Naive B cell (primary cell): ENCODE results near the gene CGB7. TPM values are rescaled to one million over a fixed set of nuclear protein-coding genes. Genes with fewer than 3 reads are reported as not detected.
"Not testable (repeated sequence)": the region's sequence is repeated elsewhere in the genome, so short reads cannot be mapped to it uniquely, and the experiment has no call there.

ENCODE experiments used
- ATAC-seq, 2 donors: fragments of 150-1000 bp; cut with Tn5 transposase; 2 replicates each; pipeline ENCODE4 v1.10.0; 2021; ENCODE audit warnings: low read depth in 2 of 2, mild to moderate bottlenecking in 2 of 2, moderate library complexity in 2 of 2
- DNase-seq: peaks from one replicate; pipeline ENCODE4 v3.0.0; 2022
- H3K27ac Mint-ChIP-seq, 6 donors: one replicate each; pipeline ENCODE4 v1.8.0; 2020 to 2022; ENCODE audit warnings: mild to moderate bottlenecking in 6 of 6, mixed read lengths in 6 of 6, moderate library complexity in 5 of 6, inconsistent platforms in 2 of 6
- H3K27me3 Mint-ChIP-seq, 3 donors: one replicate each; pipeline ENCODE4 v1.8.0; 2021 to 2022; ENCODE audit warnings: mixed read lengths in 3 of 3, mild to moderate bottlenecking in 1 of 3
- H3K36me3 Mint-ChIP-seq, 2 donors: one replicate each; pipeline ENCODE4 v1.8.0; 2020 to 2022; ENCODE audit warnings: mixed read lengths in 2 of 2, inconsistent platforms in 1 of 2, mild to moderate bottlenecking in 1 of 2
- H3K4me1 Mint-ChIP-seq, 3 donors: one replicate each; pipeline ENCODE4 v1.8.0; 2020 to 2022; ENCODE audit warnings: mixed read lengths in 3 of 3, inconsistent platforms in 1 of 3, mild to moderate bottlenecking in 1 of 3, moderate library complexity in 1 of 3
- H3K4me3 Mint-ChIP-seq, 8 donors: one replicate each; pipeline ENCODE4 v1.8.0; 2020 to 2022; ENCODE audit warnings: mild to moderate bottlenecking in 8 of 8, mixed read lengths in 8 of 8, moderate library complexity in 8 of 8, inconsistent platforms in 2 of 8
- H3K9me3 Mint-ChIP-seq, 7 donors: one replicate each; pipeline ENCODE4 v1.8.0; 2020 to 2022; ENCODE audit warnings: mixed read lengths in 7 of 7, mild to moderate bottlenecking in 5 of 7, inconsistent platforms in 2 of 7, moderate library complexity in 1 of 7
- polyA plus RNA-seq, 6 donors: library from polyadenylated mRNA; unstranded; fragments of 300-500 nt; fragmentation: Illumina TruSeq; gene quantifications; one replicate each; pipeline ENCODE4 v1.2.3, GENCODE V29; 2021; ENCODE audit warnings: low read depth in 6 of 6

CGB7 gene
- polyA plus RNA-seq, 6 donors from 2014 or later: not detected

- H3K9me3 Mint-ChIP-seq, DNase-seq, H3K4me3 Mint-ChIP-seq, H3K27ac Mint-ChIP-seq, H3K36me3 Mint-ChIP-seq, ATAC-seq: not testable (repeated sequence)
- Mint-ChIP-seq H3K4me1 (peaks cover 8 to 10% (median 9%) of the 10 kb centered on the region in 3 donors), H3K27me3 (peaks cover 0 to 11% (median 8%) of the 10 kb centered on the region in 3 donors)
Measured at GRCh38 chr19:49025599-49025998, 31.9 kb downstream of the CGB7 start.

- DNase-seq, H3K9me3 Mint-ChIP-seq, H3K27ac Mint-ChIP-seq, ATAC-seq, H3K36me3 Mint-ChIP-seq, H3K27me3 Mint-ChIP-seq, H3K4me3 Mint-ChIP-seq: not testable (repeated sequence)
- H3K4me1 Mint-ChIP-seq: peaks cover 8 to 15% (median 13%) of the 10 kb centered on the region in 3 donors
Measured at GRCh38 chr19:49025088-49025487, 32.5 kb downstream of the CGB7 start.

GRCh38 chr19:49024233-49024632, 33.3 kb downstream of the CGB7 start, which contains the start of gene CGB3:
Gene CGB3 (minus strand): TSS chr19:49024333. CDS start chr19:49023971, 362 bp downstream.
- H3K36me3 Mint-ChIP-seq, H3K27ac Mint-ChIP-seq, ATAC-seq, H3K9me3 Mint-ChIP-seq, H3K4me3 Mint-ChIP-seq, H3K27me3 Mint-ChIP-seq, DNase-seq: not testable (repeated sequence)
- H3K4me1 Mint-ChIP-seq: peaks cover 12 to 21% (median 17%) of the 10 kb centered on the region in 3 donors

DNA sequence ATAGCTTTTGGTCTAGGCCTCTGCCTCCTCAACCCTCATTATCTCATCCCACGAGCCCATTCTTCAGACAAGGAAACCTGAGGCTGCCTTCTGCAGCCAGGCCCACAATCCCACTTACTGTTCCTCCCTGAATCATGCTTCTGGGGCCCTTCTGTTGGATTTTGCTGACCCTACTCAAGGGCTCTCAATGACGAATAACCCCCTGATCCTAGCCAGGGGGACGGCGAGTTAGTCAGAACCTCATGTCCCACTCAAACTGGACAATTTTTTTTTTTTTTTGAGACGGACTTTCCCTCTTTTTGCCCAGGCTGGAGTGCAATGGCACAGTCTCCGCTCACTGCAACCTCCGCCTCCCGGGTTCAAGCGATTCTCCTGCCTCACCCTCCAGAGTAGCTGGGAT, 35.4 kb downstream of the CGB7 start:
- Mint-ChIP-seq H3K4me1 (peaks cover 15 to 35% (median 25%) of the 10 kb centered on the region in 3 donors), H3K9me3 (no peaks in the 10 kb centered on the region), H3K27me3 (peaks cover 0 to 12% (median 0%) of the 10 kb centered on the region in 3 donors), H3K36me3 (no peaks in the 10 kb centered on the region), H3K4me3 (no peak overlapping the region), H3K27ac (no peak overlapping the region)
- DNase-seq (no peak), ATAC-seq (no peak)

DNA sequence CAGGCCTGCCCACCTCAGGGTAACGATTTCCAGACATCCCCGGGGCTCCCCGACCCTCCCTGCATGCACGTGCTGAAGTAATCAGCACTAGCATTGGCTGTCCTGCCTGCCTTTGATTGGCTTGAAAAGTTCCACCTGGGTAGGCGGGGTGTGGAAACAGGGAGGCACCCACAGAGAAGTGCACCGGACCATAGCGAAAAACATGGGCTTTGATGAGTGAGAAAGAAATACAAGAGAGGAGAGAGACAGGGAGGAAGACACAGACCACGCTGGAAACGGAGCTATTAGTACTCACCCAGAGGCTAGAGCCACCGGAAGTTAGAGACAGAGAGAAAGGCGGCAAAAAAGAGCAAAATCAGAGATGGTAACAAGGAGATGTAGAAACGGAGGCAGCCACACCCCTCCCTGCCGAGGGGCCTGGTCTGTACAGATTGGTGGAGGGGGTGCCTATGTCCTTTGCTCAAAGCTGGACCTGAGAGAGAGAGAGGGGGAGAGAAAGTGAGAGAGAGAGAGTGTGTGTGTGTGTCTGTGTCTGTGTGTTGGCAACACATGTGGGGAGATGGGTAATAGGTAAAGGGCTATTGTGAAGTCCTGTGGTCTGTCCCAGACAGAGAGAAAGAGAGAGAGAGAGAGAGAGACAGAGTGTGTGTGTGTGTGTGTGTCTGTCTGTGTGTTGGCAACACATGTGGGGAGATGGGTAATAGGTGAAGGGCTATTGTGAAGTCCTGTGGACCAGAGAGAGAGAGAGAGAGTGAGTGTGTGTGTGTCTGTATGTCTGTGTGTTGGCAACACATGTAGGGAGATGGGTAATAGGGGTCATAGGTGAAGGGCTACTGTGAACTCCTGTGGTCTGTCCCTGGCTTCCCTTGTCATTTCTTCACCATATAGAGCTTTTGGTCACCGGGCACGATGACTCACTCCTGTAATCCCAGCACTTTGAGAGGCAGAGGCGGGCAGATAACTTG, 36.3 kb downstream of the CGB7 start:
- Mint-ChIP-seq H3K36me3 (no peaks in the 10 kb centered on the region), H3K27ac (peak overlapping the region in 3 of 6 donors; percentile 9 to 56 (median 50)), H3K4me1 (peaks cover 15 to 37% (median 25%) of the 10 kb centered on the region in 3 donors), H3K27me3 (peaks cover 0 to 12% (median 0%) of the 10 kb centered on the region in 3 donors), H3K9me3 (no peaks in the 10 kb centered on the region), H3K4me3 (peak overlapping the region in 4 of 8 donors; percentile 1 to 54 (median 2))
- DNase-seq: no peak
- ATAC-seq: no peak

DNA sequence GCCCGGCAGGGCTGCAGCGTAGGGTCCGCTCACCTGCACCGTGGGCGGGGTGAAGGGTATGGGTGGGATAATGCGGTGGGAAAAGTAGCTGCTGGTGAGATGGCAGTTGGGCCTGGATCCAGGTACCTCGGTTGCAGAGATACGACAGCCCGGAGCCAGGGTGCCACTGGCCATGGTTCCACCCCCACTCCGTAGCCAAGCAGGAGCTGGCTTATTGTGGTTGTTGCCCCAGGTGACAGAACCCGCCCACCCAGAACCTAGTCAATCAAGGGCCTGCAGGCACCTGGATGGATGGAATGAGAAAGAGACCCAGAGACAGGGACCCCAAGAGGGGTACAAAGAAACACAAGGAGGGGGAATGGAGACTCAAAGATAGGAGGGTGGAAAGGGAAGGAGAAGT, 37.2 kb downstream of the CGB7 start:
- Mint-ChIP-seq H3K4me1 (peaks cover 15 to 37% (median 25%) of the 10 kb centered on the region in 3 donors), H3K27ac (peak overlapping the region in 2 of 6 donors; percentile 15 to 81), H3K9me3 (no peaks in the 10 kb centered on the region), H3K27me3 (peaks cover 0 to 8% (median 0%) of the 10 kb centered on the region in 3 donors), H3K36me3 (no peaks in the 10 kb centered on the region), H3K4me3 (peak overlapping the region in 5 of 8 donors; percentile 51 to 96 (median 73))
- DNase-seq (no peak), ATAC-seq (no peak)

DNA sequence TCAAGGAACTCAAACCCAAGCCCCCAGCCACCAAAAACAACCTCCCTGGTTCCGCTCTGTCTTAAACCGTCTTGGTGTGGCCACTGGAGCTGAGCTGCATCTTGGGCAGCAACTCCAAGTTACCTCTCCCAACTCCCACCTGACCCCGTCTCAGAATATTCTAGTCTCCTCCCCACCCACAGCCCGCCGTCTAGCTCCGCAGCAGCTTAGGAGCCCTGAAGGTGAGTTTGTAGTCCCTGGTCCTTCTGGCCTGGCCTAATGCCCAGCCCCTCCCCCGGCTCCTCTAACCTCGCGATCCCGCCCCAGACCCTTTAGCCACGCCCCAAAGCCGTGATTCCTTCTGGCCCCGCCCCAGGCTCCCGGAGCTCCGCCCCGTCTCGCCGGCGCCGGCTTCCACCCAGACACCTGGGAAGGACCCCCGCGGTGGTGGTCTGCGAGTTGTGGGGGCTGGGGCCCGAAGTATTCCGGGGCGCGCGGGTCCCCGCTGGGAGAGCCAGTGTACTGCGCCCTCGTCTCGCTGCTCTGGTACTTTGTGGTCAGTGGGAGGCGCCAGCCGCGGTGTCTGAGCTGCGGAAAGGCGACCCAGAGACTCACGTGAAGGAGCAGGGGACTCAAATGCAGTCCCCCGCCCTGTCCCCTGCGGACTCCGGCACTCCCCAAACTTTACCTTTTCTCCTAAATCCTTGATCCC, 38.2 kb downstream of the CGB7 start:
- Mint-ChIP-seq H3K9me3 (no peaks in the 10 kb centered on the region), H3K4me1 (peaks cover 15 to 37% (median 25%) of the 10 kb centered on the region in 3 donors), H3K4me3 (peak overlapping the region; percentile 84 to 96 (median 91)), H3K36me3 (no peaks in the 10 kb centered on the region), H3K27me3 (peaks cover 0 to 8% (median 0%) of the 10 kb centered on the region in 3 donors), H3K27ac (peak overlapping the region in 3 of 6 donors; percentile 12 to 96 (median 22))
- ATAC-seq (peak; percentile 36 to 41), DNase-seq (peak; percentile 49)

- H3K4me1 Mint-ChIP-seq: peaks cover 15 to 37% (median 25%) of the 10 kb centered on the region in 3 donors
- H3K9me3 Mint-ChIP-seq, H3K27me3 Mint-ChIP-seq, H3K36me3 Mint-ChIP-seq: not testable (repeated sequence)
- H3K27ac Mint-ChIP-seq: peak overlapping the region in 3 of 6 donors; percentile 12 to 96 (median 22)
- DNase-seq: peak; percentile 19
- ATAC-seq: peak in 1 of 2 donors; percentile 18
- H3K4me3 Mint-ChIP-seq: peak overlapping the region; percentile 84 to 96 (median 91)
Measured at GRCh38 chr19:49018388-49019241, 38.9 kb downstream of the CGB7 start.

DNA sequence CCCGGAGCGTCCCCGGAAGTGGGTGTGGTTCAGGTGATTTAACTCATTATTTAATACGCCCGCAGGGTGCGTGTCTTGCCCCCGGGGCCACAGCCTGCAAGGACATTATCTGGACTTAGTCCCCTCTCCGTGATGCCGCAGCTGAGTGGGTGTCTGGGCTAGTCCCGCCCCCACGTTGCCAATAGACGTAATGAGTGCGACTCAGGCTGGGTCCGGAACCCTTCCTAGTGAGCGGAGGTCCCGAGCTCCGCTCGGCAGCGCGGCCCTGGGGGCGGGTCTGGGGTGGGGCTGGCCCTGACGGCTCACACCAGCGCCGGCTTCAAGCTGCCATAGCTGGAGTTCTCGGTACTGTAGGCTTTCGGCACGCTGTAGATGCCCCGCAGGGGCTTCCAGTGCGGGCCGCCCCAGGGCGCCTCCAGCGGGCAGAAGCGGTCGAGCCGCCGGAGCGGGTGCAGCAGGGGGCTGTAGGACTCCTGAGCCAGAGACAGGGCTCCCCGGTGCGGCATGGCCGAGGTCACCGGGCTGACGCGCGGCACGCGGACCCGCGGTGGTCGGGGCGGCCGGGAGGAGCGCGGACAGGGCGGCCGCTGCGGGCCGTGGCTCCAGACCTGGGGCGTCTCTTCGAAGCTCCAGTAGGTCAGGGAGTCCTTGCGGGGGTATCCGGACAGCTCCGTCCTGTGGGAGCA, 39.7 kb downstream of the CGB7 start:
- peaks cover 0 to 8% (median 0%) of the 10 kb centered on the region in 3 donors for H3K27me3 Mint-ChIP-seq
- ATAC-seq (peak; percentile 89 to 90), DNase-seq (peak; percentile 62)
- peak overlapping the region in 1 of 6 donors; percentile 32 for H3K27ac Mint-ChIP-seq
- no peaks in the 10 kb centered on the region for H3K36me3 Mint-ChIP-seq
- H3K9me3 Mint-ChIP-seq: no peaks in the 10 kb centered on the region
- H3K4me3 Mint-ChIP-seq: peak overlapping the region; percentile 84 to 96 (median 91)
- peaks cover 15 to 37% (median 25%) of the 10 kb centered on the region in 3 donors for H3K4me1 Mint-ChIP-seq

DNA sequence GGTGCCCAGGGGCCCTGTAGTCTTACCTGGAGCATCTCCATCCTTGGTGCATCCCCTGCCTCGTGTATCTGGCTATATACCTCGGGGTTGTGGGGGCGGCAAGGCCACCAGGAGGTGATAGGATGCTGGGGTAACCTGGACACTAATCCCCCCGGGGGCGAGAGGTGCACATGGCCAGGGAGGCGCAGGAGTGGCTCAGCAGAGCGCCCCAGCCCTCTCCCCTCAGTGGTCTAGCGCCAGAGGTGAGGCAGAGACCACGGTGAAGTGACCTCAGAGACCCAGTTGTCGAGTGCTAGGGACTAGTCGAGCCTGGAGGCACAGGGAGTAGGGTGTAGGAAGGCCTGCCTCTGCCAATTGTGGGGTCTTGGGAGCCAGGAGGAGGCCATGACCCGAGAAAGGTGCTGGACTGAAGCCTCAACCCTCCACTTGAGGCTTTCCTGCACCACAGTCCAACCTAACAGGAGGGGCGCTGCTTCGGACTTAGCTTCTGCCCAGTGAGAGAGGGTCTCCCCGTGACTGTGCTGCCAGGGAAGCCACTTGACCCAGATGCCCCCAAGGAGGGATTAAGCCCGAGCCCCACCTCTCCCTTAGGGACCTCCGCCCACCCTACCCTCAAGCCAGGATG, 40.4 kb downstream of the CGB7 start, which contains the start of gene LHB:
LHB (minus strand) TSS at position 51 of the 625 bp plus-strand sequence; CDS start at position 41, 10 bp downstream.
- Mint-ChIP-seq H3K36me3 (no peaks in the 10 kb centered on the region), H3K27me3 (peaks cover 0 to 8% (median 0%) of the 10 kb centered on the region in 3 donors), H3K27ac (peak within 1 kb of the TSS in 2 of 6 donors; percentile 52 to 60), H3K9me3 (no peaks in the 10 kb centered on the region), H3K4me3 (peak within 1 kb of the TSS; percentile 84 to 96 (median 91)), H3K4me1 (peaks cover 15 to 37% (median 25%) of the 10 kb centered on the region in 3 donors)
- no peak for DNase-seq
- ATAC-seq: no peak

- no peak for ATAC-seq
Measured at GRCh38 chr19:49016067-49016839, 41.3 kb downstream of the CGB7 start.

More at GRCh38 chr19:49016067-49016839, 41.3 kb downstream of the CGB7 start:
- Mint-ChIP-seq H3K27me3 (peaks cover 0 to 8% (median 0%) of the 10 kb centered on the region in 3 donors), H3K9me3 (no peaks in the 10 kb centered on the region), H3K36me3 (no peaks in the 10 kb centered on the region), H3K4me3 (peak overlapping the region in 4 of 8 donors; percentile 27 to 75 (median 43)), H3K27ac (peak overlapping the region in 2 of 6 donors; percentile 52 to 90), H3K4me1 (peaks cover 13 to 33% (median 22%) of the 10 kb centered on the region in 3 donors)
- no peak for DNase-seq
